GM18951 (cell line): ENCODE measurements around the gene SLC6A7.
"Not testable (repeated sequence)": the region's sequence is repeated elsewhere in the genome, so short reads cannot be mapped to it uniquely, and the experiment has no call there.

ENCODE experiments used
- POLR2A ChIP-seq: IDR thresholded peaks from 4 replicates; pipeline ENCODE4 v1.6.1; 2011; ENCODE audit warnings: mild to moderate bottlenecking; ENCODE audit not compliant: insufficient read length, insufficient read depth; ENCODE audit errors: extremely low read depth
- in situ Hi-C: fragments of 300-500 bp; cut with MboI; formaldehyde crosslinking; loops from one replicate; pipeline ENCODE4 v1.12.0; 2022; ENCODE audit warnings: low sequenced_read_pairs, mixed read lengths, inconsistent platforms; ENCODE audit not compliant: unreplicated experiment

SLC6A7 gene

DNA sequence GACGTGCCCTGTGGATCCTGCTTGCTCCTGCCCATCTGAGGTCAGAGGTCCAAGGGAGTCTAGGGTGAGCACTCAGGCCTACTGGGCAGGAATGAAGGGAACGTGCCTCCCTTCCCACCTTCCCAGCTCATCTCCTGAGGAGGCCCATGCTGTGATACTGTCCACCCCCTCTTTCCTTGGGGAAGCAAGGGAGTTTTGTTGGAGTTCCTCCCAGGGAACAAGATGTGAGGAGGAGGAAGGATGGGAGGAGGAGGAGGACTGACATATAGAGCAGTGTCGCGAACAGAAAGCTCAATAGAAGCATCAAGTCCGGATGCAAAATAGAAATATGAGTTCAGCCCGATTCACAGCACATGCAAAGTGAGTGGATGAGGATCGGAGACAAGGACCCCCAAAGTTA, 41.0 kb downstream of the SLC6A7 start:
- in situ Hi-C loops = no loop called here
- TF ChIP-seq POLR2A = no peak

DNA sequence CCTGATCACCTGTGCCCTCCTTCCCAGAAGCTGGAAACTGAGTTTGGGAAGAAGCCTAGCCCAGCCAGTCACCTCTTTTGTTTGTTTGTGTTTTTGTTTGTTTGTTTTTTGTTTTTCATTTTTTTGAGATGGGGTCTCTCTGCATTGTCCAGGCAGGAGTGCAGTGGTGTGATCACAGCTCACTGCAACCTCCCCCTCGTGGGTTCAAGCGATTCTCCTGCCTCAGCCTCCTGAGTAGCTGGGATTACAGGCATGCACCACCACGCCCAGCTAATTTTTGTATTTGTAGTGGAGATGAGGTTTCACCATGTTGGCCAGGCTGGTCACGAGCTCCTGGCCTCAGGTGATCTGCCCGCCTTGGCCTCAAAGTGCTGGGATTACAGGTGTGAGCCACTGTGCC, 43.8 kb downstream of the SLC6A7 start:
- in situ Hi-C loops = not testable (repeated sequence)

DNA sequence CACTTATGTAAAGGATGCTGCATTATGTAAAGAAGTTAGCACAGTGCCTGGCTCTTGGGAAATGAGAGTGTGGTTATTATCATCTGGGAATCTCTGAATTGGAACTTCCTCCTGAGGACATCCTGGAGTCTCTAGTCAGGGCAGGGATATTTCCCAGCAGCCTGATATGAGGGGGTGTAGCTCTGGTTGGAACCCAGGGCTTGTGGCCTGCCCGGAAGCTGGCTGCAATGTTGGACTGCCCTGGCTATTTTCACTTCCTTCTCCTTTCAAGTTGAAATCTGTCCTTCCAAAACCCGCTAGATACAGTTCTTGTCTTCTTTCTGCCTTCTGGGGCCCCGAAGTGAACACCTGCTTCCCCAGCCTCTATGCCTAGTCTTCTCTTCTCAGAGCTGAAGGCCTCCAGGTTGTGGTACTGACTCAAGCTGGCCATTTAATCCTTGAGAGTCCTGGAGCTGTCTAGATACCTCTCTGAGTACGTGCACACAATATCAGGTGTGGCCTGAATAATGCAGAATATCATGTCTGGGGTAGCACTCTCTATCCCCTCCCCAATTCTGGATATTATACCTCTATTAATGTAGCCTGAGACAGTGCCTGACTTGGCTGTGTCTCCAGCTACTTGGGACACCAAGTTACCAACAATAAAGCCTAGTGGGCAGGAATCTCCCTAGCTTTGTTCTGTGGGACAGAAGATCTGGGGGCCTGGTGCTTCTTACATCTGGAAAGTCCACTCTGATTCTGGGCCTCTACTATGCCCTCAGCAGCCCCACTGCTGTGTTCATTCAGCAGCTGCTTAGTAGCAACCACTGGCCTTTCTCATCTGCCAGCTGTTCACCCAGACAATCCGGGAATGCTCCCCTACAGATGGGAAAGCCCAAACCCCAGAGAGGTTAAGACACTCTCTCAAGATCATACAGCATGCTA, 45.0 kb downstream of the SLC6A7 start:
- in situ Hi-C loops = no loop called here
- TF ChIP-seq POLR2A = no peak

DNA sequence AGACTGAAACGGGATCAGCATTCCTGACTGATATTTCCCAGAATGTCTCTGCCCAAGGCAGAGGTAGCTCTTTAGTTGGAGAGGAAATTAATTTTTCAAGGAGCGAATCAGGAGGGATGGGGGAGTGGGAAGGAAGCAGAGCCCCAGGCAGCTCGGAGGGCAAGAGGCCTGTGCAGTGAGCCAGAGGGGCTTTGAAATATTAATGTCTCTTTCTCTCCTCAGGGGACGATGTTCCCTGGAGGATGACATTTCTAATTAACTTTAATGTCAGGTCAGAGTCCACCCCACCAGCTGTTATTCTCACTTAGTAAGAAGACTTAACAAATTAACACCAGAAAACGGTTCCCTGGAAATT, 45.6 kb downstream of the SLC6A7 start:
- in situ Hi-C loops = no loop called here
- no peak for TF ChIP-seq POLR2A

DNA sequence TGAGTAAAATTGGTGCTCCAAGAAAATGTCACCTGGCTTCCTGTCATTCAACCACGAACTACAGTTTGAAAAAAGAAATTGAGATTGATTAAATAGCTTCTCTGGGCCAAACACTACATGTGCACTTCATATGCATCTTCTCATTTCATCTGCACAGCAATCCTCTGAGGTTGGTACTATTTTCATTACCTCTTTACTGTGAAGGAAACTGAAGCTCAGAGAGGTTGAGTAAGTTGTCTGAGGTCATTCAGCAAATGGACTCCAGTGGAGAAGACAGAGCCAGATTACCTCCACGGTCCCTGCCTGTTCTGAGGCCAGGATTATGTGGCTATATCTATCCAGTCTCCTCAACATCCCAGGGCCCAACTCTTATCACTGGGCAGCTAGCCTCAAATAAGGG, 46.5 kb downstream of the SLC6A7 start:
- in situ Hi-C loops = no loop called here
- TF ChIP-seq POLR2A = no peak

DNA sequence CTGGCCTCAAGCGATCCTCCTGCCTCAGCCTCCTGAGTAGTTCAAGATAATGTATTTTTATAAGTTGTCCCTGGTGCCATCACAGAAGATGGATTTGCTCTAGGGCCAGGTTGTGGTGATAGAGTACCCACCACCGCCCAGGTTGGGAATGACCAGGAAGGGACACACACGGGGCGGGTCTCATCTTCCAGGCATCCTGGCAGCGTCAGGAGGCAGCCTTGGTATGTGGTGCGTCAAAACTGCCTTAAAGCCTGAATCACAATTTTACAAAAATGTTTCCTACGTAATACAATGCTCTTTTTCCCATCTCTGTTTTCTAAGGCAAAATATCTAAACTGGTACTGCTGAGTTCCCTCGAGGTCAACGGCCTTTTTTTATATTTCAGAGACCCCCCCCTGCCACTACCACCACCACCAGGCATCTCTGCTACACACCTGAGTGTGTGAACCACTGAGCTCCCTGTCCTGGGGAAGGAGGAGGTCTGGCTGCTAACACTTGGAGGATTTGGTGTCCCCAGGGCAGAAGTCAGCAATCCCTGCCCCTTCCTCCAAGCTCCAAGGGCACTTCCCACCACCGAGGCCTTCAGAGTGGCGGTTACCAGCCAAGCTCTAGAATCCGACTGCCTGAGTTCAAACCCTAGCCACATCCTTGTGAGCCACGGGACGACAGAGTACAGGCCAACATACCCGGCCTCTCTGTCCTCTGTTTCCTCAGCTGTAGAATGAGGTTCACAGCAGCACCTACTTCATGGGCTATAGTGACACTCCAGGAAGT, 47.3 kb downstream of the SLC6A7 start:
- no peak for TF ChIP-seq POLR2A
- in situ Hi-C loops = no loop called here

DNA sequence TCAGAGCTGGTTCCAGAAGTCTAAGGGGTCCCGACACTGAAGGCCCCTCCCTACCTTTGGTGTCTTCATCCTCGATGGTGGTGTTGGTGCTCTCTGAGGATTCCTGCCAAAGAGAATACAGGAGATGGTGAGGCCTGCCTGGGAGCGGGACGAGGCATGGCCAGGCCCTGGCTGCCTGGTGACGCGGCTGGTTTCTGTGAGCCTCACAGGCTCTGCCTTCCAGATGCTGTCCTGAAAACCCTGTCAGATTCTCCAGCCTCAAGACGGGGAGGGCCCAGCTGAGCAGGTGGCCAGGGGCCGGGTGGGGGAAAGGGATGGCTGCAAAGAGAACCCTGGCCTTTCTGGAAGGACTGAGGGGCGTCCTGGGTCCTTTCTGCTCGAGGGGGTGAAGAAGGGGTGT, 48.8 kb downstream of the SLC6A7 start:
- in situ Hi-C loops = no loop called here
- TF ChIP-seq POLR2A = no peak

GRCh38 chr5:150239099-150239793, 49.4 kb downstream of the SLC6A7 start:
- no peak for TF ChIP-seq POLR2A
- in situ Hi-C loops = no loop called here

GRCh38 chr5:150239794-150240122, 49.9 kb downstream of the SLC6A7 start:
- TF ChIP-seq POLR2A = no peak
- in situ Hi-C loops = no loop called here

GRCh38 chr5:150241298-150242160, 51.7 kb downstream of the SLC6A7 start:
- TF ChIP-seq POLR2A = no peak
- in situ Hi-C loops = no loop called here

DNA sequence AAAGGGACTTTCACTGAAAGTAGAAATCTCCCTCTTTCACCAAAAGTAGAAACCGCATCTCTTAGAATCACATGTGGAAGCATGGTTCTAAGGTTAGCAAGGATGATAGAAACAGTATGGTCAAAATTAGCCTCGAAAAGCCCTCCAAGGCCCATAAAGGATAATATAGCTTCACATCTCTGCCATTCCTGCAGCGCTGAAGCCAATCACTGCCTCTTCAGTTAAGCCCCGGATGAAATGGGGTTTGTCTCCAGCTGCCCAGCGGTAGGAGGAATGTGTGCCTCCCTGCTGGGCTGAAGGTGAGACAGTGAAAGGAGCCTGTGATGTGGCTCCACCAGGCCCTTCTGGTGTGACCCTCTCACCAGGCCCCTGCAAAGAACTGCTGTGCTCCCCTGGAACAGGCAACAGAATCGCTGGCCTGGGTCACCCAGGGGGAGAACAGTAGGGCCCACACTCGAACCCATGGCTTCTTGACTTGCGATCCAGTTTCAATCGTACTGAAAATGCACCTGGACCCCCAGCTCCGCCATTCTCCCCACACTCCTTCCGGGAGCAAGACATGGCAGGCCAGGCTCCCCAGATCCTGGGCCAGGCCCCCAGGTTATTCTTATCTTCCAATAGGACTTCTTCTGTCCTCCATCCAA, 52.5 kb downstream of the SLC6A7 start:
- in situ Hi-C loops = no loop called here
- TF ChIP-seq POLR2A = no peak

DNA sequence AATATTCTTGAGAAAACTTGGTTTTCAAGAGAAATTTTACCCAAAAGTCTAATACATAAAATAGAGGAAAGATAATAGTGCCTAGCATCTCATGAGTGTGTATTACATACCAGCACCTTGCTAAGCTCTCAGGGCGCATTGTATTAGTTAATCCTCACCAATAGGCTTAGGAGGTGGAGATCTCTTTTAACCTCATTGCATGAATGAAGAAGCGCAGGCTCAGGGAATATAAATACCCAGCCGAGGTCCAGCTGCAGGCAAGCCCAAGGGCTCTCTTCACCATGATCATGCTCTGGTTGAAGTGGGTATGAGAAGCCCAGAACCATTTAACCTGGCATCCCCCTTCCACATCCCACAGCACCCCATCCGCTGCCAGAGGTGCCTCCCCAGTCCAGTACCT, 53.7 kb downstream of the SLC6A7 start:
- no peak for TF ChIP-seq POLR2A
- in situ Hi-C loops = no loop called here
